Suppressor macrophage treated with lipopolysaccharide for 1 hour (primary cell): Measurements from ENCODE around the gene USP32.

Experiments
- DNase-seq, 3 donors: peaks; one replicate each; pipeline ENCODE4 v3.0.0-alpha.2; 2020 to 2022

Gene USP32

DNA sequence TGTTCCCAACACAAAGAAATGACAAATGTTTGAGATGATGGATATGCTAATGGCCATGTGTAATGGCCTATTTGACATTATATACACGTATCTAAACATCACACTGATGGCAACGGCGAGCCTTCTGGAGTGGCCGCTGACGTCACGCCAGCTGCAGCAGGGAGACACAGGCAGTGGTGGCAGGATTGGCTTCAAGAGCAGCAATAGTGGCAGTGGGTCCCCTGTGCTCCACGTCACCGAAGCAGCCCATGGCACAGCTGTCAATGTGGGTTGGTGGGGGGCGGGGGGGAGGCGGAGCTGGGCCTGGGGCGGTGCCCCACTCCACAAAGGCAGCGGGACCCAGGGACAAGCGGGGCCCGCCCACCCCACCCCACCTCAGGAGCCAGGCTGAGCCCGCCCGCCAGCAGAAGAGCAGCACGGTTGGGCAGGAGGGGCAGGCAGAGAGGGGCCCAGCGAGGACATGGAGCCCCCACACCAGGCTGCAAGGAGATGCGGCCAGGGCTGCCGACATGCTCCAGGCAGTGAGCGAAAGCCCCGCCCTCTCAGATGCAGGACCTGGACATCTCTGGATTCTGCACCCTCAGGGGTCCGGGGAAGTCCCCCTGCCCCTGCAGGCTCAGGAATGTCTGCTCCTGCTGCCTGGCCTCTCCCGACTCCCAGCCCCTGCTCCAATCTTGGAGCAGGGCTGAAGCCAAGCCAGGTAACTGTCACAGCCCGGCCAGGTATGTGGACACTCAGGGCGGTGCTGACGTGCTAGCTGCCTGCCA, 64.6 kb downstream of the USP32 start:
- no peak for DNase-seq

DNA sequence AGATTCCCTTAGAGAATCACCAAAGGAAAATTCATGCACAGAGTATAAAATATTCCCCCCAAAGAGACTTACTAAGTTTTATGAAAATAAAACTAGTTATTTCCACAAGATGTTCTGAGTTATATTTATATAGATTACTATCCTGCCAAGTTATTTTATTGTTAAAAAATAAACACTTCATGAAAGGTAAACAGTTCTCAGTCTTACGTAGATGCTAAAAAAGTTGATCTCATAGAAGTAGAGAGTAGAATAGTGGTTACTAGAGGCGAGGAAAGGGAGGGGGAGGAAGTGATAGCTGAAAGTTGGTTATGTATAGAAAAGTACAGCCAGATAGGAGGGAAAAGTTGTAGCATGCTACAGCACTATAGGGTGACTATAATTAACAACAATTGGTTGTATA, 65.2 kb downstream of the USP32 start:
- DNase-seq, result no peak

DNA sequence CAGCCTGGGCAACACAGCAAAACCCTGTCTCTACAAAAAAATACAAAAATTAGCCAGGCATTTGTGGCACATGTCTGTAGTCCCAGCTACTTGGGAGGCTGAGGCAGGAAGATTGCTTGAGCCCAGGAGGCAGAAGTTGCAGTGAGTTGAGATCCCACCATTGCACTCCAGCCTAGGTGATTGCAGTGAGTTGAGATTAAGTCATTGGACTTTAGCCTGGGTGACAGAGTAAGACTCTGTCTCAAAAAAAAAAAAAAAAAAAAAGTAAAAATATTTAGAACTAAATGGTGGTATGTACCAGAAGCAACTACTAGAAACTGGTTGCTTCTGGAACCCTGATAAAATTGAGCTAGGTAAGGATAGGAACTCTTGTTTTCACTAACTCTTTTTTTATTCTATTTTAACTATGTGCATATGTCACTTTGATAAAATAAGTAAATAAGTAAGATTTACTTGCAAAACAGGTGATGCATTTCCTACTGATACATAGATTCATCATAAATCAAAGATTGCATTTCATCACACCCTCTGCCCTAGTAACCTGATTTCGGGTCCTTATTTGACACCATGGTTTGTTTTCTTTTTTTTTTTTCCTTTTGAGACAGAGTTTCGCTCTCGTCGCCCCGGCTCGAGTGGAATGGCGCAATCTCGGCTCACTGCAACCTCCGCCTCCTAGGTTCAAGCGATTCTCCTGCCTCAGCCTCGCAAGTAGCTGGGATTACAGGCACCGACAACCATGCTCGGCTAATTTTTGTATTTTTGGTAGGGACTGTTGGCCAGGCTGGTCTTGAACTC, 66.0 kb downstream of the USP32 start:
- DNase-seq, result no peak

DNA sequence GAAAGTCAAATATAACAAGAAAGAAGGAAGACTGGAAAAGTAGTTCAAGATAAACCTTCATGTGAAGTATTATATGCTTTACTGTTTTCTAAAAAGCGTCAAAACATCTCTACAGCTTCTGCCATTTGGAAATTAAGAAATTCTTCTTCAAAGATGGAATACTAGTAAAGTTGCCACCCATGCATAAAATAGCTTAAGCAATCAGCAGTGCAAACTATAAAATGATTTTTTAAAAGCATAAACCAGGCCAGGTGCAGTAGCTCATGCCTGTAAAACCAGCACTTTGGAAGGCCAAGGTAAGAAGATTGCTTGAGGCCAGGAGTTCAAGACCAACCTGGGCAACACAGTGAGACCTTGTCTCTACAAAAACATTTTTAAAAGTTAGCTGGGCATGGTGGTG, 68.2 kb downstream of the USP32 start:
- no peak for DNase-seq

DNA sequence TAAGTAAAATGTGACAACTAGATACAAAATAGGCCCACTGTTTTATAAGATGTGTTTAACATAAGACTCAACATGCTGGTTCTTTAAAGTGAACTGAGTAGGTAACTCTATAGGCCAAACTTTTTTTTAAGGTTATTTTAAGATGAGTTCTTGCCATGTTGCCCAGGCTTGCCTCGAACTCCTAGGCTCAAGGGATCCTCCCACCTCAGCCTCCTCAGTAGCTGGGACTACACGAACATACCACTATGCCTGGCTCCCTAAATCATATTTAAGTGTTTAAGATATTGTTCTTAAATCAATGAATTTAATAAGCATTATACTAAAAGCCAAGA, 69.9 kb downstream of the USP32 start:
- no peak for DNase-seq

DNA sequence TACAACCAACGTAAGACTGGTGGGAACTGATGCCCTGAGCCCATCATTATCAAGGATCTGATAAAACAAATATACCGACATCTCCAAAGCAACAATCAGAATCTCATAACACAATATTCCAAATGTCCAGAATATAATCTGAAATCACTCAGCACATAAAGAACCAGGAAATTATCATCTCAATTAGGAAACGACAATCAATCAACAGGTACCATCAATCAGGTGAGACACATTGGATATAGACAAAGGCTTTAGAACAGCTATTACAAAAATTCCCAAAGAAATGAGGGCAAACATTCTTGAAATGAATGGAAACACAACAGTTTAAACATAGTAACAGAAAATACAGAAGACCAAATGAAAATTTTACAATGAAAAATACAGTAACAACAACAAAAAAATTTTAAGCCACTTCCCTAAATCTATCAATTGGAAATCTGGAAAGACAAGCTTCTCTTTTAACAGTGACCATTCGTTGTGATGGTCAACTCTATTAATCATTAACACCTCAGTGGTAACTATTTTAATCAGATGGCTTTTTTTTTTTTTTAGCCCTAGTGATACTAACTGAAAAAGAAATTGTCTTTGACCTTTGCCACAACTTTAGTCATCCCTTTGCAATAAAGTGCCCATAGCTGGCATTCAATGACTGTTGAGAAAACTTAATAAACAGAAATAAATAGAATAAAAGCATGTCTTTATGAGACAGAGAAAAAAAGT, 70.4 kb downstream of the USP32 start:
- no peak for DNase-seq

DNA sequence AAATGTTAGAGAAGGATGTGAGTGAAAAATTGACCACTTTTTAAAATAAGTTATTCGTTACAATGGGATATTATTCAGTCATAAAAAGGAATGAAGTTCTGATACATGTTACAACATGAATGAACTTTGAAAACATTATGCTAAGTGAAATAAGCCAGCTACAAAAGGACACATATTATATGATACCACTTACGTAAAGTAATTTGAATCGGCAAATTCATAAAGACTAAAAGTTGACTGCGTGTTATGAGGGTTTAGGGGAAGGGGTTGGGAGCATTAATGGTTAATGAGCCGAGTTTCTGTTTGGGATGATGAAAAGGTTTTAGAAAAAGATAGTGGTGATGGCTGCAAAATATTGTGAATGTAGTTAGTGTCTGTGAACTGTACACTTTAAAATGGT, 73.1 kb downstream of the USP32 start:
- DNase-seq, result no peak

DNA sequence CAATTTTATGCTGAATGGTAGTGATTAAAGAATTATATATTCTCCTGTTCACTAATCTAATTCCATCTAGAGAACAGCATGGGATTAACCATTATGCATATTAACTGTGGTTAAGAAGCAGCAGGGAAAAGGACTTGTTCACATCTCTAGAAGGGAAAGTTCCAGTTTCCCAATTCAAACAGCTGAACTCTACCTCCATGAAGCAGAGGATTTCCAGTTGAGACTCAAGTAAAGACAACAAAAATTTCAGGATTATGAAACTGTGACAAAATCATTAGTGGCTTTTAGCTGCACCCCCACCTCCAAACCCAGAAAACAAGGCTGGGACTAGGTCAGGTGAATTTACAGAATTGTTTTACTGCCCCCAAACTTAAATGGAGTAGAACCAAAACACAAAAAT, 73.6 kb downstream of the USP32 start:
- DNase-seq, result peak; percentile 50 to 66 (median 64)

DNA sequence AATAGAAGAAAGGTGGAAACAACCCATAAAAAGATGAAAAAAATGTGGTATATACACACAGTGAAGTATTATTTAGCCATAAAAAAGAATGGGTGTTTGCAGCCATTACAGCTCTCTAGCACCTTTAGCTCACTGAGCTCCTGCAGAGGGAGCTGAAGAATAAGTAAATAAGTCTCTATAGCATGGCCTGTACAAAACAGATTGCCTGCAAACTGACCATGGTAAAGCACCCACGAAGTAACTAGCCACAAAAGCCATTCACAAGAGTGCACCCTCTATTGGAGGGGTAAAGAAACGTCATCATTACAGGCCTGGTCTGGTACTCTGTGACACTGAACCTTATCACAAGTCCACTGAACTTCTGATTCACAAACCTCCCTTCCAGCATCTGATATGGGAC, 76.3 kb downstream of the USP32 start:
- no peak for DNase-seq

DNA sequence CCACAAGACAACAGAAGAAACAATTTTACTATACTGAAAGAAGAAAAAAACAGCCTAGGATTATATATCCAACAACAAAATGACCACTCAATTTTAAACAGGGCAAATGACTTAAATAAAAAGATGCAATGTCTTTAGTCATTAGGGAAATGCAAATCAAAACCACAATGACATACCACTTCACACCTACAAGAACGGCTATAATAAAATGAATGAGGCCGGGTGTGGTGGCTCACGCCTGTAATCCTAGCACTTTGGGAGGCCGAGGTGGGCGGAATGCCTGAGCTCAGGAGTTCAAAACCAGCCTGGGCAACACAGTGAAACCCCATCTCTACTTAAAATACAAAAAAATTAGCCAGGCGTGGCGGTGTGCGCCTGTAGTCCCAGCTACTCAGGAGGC, 77.0 kb downstream of the USP32 start:
- DNase-seq, result peak; percentile 19 to 54 (median 34)

DNA sequence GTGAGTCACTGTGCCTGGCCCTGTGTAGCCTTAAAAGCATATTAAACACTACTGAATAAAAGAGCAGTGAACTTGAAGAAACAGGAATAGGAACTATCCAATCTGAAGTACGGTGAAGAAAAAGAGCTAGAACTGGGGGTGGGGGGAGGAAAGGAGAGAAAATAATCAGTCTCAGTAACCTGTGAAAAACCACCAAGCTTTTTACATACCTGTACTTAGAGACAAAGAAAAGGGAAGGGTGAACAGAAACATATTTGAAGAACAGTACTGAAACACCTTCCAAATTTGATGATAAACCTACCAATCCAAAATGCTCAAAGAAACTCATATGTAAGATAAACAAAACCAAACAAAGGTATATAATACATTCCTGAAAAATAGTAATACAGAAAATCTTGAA, 77.5 kb downstream of the USP32 start:
- DNase-seq, result no peak

DNA sequence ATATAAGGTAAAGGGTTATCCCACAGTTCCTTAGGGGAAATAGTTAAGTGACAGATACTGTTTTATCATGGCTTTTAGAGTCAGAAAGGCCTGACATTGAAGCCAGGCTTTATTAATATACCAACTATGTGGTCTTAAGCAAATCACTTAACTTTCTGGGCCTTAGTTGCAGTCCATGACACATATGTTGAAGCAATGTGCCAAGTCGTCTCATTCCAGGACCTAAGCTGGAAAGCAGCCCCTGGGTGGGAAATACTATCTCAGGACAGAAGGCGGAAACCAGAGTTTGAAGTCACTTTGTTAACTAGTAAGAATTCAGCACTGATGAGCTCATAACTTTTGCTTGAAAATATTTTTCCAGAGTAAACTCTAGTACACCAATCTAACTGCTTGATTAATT, 80.0 kb downstream of the USP32 start:
- DNase-seq, result no peak

DNA sequence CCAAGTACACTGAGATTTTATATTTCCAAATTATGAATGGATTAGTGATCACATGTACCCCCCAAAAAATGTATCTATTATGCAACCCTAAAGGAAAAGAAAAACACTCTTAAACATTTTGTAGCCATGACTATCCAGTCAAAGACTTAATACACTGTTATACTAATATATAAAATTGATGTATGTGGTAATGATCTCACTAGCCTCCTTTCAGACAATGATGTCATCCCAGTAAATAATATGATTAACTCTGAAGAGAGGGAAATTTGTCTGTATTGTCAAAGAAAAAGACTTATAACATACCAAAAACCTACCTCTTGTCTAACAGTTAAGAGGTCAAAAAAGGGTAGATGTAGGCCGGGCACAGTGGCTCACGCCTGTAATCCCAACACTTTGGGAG, 80.7 kb downstream of the USP32 start:
- DNase-seq, result peak; percentile 8 to 35 (median 30)

DNA sequence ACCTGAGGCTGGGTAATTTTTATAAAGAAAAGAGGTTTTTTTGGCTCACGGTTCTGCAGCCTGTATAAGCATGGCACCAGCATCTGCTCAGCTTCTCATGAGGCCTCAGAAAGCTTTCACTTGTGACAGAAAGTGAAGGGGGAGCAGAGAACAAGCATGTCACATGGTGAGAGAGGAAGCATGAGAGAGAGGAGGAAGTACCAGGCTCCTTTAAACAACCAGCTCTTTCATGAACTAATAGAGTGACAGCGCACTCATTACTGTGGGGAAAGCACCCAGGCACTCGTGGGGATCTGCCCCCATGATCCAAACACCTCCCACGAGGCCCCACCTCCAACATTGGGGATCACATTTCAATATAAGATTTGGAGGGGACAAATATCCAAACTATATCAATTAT, 86.8 kb downstream of the USP32 start:
- peak; percentile 82 to 87 (median 84) for DNase-seq

DNA sequence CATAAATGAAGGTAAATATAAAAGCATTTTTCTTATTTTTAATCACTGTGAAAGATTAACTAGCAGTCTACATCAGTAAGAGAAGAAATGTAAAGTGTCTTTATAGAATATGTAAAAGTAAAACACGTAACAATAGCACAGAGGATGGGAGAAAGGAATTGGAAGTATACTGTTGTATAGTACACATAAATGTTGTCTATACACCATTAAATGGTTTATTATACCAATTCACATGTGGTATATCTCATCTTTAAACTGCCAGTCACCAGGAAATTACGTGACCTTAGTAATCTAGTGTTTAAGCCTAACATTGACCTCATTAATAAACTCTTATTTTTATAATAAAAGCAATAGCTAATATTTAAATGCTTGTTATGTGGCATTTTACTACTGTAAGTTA, 87.4 kb downstream of the USP32 start:
- DNase-seq, result no peak

DNA sequence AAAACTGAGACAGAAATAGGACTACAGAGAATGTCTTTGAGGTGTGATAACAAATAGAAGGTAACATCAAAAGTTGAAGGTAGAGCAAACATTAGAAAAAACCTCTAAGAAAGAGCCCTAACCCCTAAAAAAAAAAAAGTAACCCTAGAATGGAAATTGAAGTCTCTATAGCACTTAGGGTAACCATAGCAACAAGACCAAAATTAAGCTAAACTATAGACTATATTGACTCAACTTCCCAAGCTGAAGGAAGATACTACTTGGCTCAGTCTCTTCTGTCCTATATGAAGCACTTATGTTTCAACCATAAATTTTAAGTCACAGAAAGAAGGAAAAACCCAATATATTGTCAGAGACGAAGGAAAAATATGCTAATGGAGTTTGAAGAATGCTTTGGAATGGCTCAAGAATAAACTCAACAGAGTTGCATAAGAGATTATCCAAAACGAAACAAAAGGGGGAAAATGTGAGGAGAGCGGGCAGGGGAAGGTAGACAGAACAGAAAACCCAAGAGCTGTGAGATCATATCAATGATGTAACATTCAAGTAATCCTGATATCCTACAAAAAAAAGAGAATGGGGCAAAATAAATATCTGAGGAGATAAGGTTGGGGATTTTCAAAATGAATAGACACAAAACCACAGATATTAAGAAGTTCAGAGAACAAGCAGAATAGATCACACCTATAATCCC, 88.4 kb downstream of the USP32 start:
- DNase-seq, result peak; percentile 15 to 25 (median 19)

DNA sequence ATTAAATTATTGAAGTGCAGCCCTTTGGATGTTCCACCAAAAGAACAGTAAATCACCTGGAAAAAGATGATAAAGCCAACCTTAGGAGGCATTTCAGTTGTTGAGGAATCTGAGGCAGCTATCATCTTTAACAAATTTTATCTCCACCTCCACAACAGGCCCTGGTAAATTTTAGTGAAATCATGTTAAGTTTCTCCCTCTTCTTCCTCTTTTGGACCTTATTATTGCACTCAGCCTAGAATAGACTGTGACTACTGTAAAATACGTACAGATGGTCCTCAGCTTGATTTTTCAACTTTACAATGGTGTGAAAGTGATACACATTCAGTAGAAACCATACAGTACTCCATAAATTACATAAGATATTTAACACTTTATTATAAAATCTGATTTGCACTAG, 90.3 kb downstream of the USP32 start:
- DNase-seq, result peak; percentile 22 to 52 (median 48)

DNA sequence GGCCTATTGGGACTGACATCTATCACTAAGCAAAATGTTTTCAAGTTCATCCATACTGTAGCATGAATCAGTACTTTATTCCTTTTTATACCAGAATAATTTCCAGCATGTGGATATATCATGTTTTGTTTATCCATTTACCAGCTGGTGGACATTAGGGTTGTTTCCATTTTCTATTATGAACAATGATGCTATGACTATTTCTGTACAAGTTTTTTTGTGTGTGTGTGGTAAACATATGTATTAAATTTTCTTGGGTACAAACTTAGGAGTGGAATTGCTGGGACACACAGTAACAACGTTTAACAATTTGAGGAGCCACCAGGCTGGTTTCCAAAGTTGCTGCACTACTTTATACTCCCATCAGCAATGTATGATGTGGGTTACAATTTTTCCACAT, 91.0 kb downstream of the USP32 start:
- no peak for DNase-seq

DNA sequence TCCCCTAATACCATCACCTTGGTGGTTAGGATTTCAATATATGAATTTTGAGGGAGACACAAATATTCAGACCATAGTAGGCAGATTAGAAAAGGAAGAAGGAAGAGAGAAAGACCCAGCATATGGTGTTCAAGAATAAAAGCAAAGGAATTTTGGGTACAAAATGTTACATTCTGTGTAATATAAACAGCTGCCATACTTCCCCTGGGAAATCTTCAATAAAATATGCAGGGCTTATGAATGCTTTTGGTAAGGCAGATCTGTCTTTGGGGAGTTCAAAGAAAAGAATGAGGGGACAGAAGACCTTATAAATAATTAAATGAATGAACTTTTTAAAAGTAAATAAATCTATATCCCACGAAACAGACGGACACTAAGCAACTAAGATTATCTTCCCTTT, 91.9 kb downstream of the USP32 start:
- DNase-seq, result no peak

DNA sequence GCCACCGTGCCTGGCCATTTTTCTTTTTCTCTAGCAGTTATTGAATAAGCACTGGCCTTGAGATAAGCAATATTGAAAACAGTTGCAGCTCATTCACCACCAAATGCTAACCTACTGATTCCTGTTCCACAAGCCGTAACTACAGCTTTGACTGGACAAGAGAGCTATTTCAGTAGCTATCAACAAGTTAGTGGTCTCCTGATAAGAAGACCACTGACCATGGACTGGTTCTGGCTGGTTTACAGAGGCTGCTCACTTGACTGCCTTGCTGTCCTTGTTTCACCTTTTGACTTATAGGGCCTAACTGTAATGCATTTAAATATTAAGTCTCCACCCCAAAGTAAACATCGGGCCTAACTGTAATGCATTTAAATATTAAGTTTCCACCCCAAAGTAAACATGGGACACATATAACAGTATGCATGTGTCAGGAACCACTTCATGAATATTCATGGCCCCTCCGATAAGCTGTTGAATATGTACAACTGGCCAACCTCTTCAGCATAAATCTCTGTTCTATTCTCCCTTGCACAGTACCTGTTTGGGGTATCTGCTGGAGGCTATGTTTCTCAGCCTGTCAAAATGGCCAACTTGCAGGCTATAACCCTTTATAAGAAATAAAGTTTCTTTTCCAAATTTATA, 94.1 kb downstream of the USP32 start:
- no peak for DNase-seq

DNA sequence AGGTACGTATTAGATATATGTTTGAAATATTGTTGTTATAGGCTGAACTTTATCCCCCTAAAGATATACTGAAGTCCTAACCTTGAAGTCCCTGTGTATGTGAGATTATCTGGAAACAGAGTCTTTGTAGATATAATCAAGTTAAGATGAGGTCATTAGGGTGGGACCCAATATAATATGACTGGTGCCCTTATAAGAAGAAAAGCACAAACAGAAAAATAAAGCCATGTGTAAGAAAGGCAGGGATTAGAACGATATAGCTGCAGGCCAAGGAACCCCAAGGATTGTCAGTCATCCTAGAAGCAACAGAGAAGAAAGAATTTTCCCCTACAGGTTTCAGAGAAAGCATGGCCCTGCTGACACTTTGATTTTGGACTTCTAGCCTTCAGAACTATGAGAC, 95.8 kb downstream of the USP32 start:
- no peak for DNase-seq

DNA sequence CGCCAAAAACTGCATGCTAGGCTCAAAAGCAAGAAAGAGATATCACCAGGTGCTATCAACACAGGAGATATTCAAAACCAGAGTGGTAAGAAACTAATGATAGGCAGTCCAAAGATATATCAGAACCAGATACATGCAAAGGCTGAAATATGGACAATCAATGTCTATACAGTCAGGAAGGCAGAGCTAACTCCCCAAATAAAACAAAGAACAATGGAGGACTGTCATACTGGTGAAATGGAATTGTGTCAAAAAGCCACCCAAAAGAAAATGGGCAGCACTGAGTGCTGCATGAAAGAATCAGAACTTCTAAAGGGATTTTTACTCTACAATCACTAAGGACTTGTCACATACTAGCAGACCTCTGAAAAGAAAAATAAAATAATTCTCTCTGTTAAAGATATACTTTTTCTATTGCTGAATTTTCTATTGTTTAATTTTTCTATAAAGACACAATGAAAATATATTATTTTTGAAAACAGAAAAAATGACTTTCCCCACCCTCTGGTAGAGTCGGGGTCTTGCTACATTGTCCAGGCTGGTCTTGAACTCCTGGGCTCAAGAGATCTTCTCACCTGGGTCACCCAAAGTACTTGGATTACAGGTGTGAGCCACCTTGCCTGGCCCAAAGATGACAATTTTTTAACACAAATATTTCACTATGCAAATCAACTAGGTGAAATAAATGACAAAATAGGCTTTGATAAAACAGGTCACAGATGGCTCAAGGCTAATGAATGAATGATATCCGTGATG, 98.2 kb downstream of the USP32 start:
- DNase-seq, result no peak
